GF-D8 (cell line): ENCODE results near the gene TMEM81.

Source experiments
- DNase-seq: peaks from one replicate; lab custom pipeline; 2025; lab: John Stamatoyannopoulos, UW

Gene TMEM81

GRCh38 chr1:205084360-205084759 is at the start of gene TMEM81:
Gene TMEM81, minus strand, starts transcription at chr1:205084460. Its CDS starts 140 bp downstream, at chr1:205084320.
- no peak for DNase-seq

- no peak for DNase-seq
These were observed 49.0 kb upstream of the TMEM81 start for GRCh38 chr1:205133287-205133686.

GRCh38 chr1:205129447-205130029 is 45.3 kb upstream of the TMEM81 start:
- DNase-seq: no peak

- DNase-seq: no peak
These were observed 43.8 kb upstream of the TMEM81 start for GRCh38 chr1:205128050-205128449.

- peak; percentile 32 for DNase-seq
These were observed 43.4 kb upstream of the TMEM81 start for GRCh38 chr1:205127646-205128045.

GRCh38 chr1:205124726-205125125 is 40.5 kb upstream of the TMEM81 start:
- no peak for DNase-seq

GRCh38 chr1:205122489-205122882 is 38.2 kb upstream of the TMEM81 start:
- DNase-seq: no peak

- DNase-seq: peak; percentile 93
These were observed 37.6 kb upstream of the TMEM81 start, which contains the start of gene RBBP5 for GRCh38 chr1:205121660-205122488. Gene RBBP5, minus strand, starts transcription at chr1:205121978. Its CDS starts 105 bp downstream, at chr1:205121873.

GRCh38 chr1:205118752-205119151 is 34.5 kb upstream of the TMEM81 start:
- DNase-seq: no peak

- DNase-seq: no peak
These were observed 27.1 kb upstream of the TMEM81 start for GRCh38 chr1:205111354-205111753.

- DNase-seq: no peak
These were observed 25.5 kb upstream of the TMEM81 start for GRCh38 chr1:205109711-205110110.

- DNase-seq: no peak
These were observed 25.0 kb upstream of the TMEM81 start for GRCh38 chr1:205109269-205109668.

- DNase-seq: no peak
These were observed 24.2 kb upstream of the TMEM81 start for GRCh38 chr1:205108464-205108863.

- no peak for DNase-seq
These were observed 23.1 kb upstream of the TMEM81 start for GRCh38 chr1:205107327-205107726.

GRCh38 chr1:205102404-205102803 is 18.1 kb upstream of the TMEM81 start:
- no peak for DNase-seq

GRCh38 chr1:205098242-205098641 is 14.0 kb upstream of the TMEM81 start:
- DNase-seq: no peak

GRCh38 chr1:205095422-205095821 is 11.2 kb upstream of the TMEM81 start:
- no peak for DNase-seq

GRCh38 chr1:205091043-205091740 is 6.9 kb upstream of the TMEM81 start:
- DNase-seq: no peak

- no peak for DNase-seq
These were observed 4.1 kb upstream of the TMEM81 start for GRCh38 chr1:205088341-205088740.

- no peak for DNase-seq
These were observed 1.8 kb downstream of the TMEM81 start for GRCh38 chr1:205082431-205082830.

GRCh38 chr1:205077934-205078311 is 6.3 kb downstream of the TMEM81 start:
- DNase-seq: no peak

- DNase-seq: no peak
These were observed 6.9 kb downstream of the TMEM81 start for GRCh38 chr1:205077158-205077933.
